ENCODE results near the gene TRAF2.

DNA sequence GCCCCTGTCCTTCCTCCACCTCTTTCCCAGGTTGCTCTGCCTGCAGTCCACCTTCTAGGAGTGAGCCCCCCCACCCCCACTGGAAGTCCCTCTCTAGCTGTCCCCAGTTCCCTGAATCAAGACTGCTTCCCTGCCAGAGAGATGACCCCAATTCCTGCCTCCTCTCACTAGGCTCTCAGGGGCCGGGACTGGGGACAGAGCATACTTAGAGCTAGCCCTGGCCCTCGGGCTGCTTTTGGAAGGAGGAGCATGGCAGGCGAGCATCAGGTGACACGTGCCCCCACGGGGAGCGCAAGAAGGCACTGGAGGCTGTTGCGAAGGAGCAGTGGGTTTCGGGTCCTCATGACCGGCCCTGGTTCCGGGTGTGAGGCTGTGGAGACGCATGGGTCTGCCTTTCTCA, 9.7 kb downstream of the TRAF2 start:
- no peak for TF ChIP-seq EZH2 (IDR thresholded peaks at IDR 0.05; ENCODE audit: borderline replicate concordance, low read length)
- TF ChIP-seq, protein P1, sequence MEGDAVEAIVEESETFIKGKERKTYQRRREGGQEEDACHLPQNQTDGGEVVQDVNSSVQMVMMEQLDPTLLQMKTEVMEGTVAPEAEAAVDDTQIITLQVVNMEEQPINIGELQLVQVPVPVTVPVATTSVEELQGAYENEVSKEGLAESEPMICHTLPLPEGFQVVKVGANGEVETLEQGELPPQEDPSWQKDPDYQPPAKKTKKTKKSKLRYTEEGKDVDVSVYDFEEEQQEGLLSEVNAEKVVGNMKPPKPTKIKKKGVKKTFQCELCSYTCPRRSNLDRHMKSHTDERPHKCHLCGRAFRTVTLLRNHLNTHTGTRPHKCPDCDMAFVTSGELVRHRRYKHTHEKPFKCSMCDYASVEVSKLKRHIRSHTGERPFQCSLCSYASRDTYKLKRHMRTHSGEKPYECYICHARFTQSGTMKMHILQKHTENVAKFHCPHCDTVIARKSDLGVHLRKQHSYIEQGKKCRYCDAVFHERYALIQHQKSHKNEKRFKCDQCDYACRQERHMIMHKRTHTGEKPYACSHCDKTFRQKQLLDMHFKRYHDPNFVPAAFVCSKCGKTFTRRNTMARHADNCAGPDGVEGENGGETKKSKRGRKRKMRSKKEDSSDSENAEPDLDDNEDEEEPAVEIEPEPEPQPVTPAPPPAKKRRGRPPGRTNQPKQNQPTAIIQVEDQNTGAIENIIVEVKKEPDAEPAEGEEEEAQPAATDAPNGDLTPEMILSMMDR (conservative IDR thresholded peaks at IDR 0.05 in 1 of 2, IDR thresholded peaks at IDR 0.05 in 1 of 2; ENCODE audit: extremely low read depth in 1 of 2, insufficient read depth in 1 of 2, low read depth in 1 of 2, low read length in 2 of 2): no peak
